Loucy (cell line): ENCODE data around the gene MAP1B.

Experiments used
- CTCF ChIP-seq: fragments of 200-600 bp; sonication (generic); conservative IDR thresholded peaks from 2 replicates; pipeline ENCODE4 v1.5.1; 2014; ENCODE audit warnings: mild to moderate bottlenecking, antibody characterized with exemption, low read length
- EZH2phosphoT487 ChIP-seq: fragments of 200-600 bp; IDR thresholded peaks from 2 replicates; pipeline ENCODE4 v1.6.1; 2018; ENCODE audit warnings: antibody characterized with exemption, mild to moderate bottlenecking, moderate library complexity, borderline replicate concordance

DNA sequence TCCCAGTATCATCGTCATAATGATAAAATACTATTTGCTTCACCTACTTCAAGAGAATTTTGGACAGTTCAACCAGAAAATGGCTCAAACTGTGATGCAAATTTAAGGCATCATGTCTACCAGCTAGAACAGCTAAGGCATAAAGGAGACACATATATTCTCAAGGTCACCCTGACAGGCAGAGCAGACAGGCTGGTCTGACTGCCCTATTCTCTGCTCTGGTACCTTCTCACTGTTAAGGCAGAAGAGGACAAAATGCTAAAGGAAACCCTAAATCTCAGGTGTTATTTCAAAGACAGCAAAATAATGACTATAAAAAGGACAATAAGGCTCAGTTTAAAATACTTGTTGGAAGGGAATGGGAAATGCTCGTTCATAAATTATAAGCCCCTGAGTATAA, 125.6 kb downstream of the MAP1B start:
- no peak for TF ChIP-seq CTCF
- TF ChIP-seq EZH2phosphoT487 = no peak
